Measurements from ENCODE around the gene CFAP161.

DNA sequence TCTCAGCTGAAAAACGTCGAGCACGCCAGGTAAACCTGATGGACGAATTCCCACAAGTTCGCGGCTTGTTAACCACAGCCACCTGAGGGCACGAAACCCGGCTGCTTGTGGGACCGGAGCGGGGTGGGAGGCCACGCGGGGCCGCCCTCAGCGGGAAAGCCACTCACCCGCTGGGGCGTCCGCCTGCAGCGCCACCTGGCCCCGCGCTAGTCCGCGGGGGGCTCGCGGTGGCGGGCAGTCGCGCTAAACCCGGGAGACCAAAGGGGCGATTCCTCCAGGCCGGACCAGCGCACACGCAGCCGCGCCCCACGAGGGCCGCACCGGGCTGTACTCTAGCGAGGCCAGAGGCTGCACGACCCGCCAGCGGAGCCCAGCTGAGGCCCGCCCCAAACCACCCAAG lies 15.7 kb upstream of the CFAP161 start:
- TF ChIP-seq, protein P1, sequence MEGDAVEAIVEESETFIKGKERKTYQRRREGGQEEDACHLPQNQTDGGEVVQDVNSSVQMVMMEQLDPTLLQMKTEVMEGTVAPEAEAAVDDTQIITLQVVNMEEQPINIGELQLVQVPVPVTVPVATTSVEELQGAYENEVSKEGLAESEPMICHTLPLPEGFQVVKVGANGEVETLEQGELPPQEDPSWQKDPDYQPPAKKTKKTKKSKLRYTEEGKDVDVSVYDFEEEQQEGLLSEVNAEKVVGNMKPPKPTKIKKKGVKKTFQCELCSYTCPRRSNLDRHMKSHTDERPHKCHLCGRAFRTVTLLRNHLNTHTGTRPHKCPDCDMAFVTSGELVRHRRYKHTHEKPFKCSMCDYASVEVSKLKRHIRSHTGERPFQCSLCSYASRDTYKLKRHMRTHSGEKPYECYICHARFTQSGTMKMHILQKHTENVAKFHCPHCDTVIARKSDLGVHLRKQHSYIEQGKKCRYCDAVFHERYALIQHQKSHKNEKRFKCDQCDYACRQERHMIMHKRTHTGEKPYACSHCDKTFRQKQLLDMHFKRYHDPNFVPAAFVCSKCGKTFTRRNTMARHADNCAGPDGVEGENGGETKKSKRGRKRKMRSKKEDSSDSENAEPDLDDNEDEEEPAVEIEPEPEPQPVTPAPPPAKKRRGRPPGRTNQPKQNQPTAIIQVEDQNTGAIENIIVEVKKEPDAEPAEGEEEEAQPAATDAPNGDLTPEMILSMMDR (conservative IDR thresholded peaks at IDR 0.05; ENCODE audit: low read length), result no peak
- no peak for TF ChIP-seq EZH2phosphoT487 (IDR thresholded peaks at IDR 0.05; ENCODE audit: borderline replicate concordance)

Data from Loucy (cell line).